GM23248 (cell line): ENCODE data around the gene PIK3CB. TPM values are rescaled to one million over a fixed set of nuclear protein-coding genes. Genes with fewer than 3 reads are reported as not detected.
"Not testable (repeated sequence)": the region's sequence is repeated elsewhere in the genome, so short reads cannot be mapped to it uniquely, and the experiment has no call there.

ENCODE experiments used
- DNase-seq: peaks from one replicate; pipeline ENCODE4 v3.0.0-alpha.2; 2015
- H2AFZ ChIP-seq: fragments of 200-600 bp; sonication (generic); 2 replicates; pipeline ENCODE4 v1.6.1; 2016; ENCODE audit warnings: antibody characterized with exemption
- H3F3A ChIP-seq: fragments of 200-600 bp; sonication (generic); 2 replicates; pipeline ENCODE4 v1.6.1; 2016; ENCODE audit warnings: mild to moderate bottlenecking, antibody characterized with exemption, mixed run types; ENCODE audit not compliant: insufficient read depth
- H3K27ac ChIP-seq: fragments of 200-600 bp; sonication (generic); 2 replicates; pipeline ENCODE4 v1.5.1; 2016; ENCODE audit warnings: mild to moderate bottlenecking
- H3K27me3 ChIP-seq: fragments of 200-600 bp; sonication (generic); replicated peaks from 2 replicates; pipeline ENCODE4 v1.6.1; 2016; ENCODE audit warnings: mild to moderate bottlenecking; ENCODE audit not compliant: insufficient read depth
- H3K36me3 ChIP-seq: fragments of 200-600 bp; sonication (generic); 2 replicates; pipeline ENCODE4 v1.6.1; 2016; ENCODE audit warnings: low read depth, mild to moderate bottlenecking
- H3K4me1 ChIP-seq: fragments of 200-600 bp; sonication (generic); 2 replicates; pipeline ENCODE4 v1.6.1; 2016; ENCODE audit warnings: mild to moderate bottlenecking; ENCODE audit not compliant: insufficient read depth
- H3K4me2 ChIP-seq: fragments of 200-600 bp; sonication (generic); one replicate; pipeline ENCODE4 v1.6.1; 2016; ENCODE audit warnings: mild to moderate bottlenecking; ENCODE audit not compliant: unreplicated experiment
- H3K4me3 ChIP-seq: fragments of 200-600 bp; sonication (generic); 2 replicates; pipeline ENCODE4 v1.5.1; 2016; ENCODE audit warnings: mild to moderate bottlenecking
- H3K79me2 ChIP-seq: fragments of 200-600 bp; sonication (generic); 2 replicates; pipeline ENCODE4 v1.6.1; 2016; ENCODE audit warnings: mild to moderate bottlenecking; ENCODE audit not compliant: insufficient read depth
- H3K9ac ChIP-seq: fragments of 200-600 bp; sonication (generic); 2 replicates; pipeline ENCODE4 v1.6.1; 2016; ENCODE audit warnings: mild to moderate bottlenecking
- H3K9me2 ChIP-seq: fragments of 200-600 bp; sonication (generic); 2 replicates; pipeline ENCODE4 v1.6.1; 2016; ENCODE audit warnings: mixed run types, mild to moderate bottlenecking, moderate library complexity; ENCODE audit not compliant: insufficient read depth
- H3K9me3 ChIP-seq: fragments of 200-600 bp; sonication (generic); one replicate; pipeline ENCODE4 v1.6.1; 2017; ENCODE audit warnings: low read depth
- H4K20me1 ChIP-seq: fragments of 200-600 bp; sonication (generic); 2 replicates; pipeline ENCODE4 v1.6.0; 2016; ENCODE audit not compliant: insufficient read depth
- EZH2 ChIP-seq: fragments of 200-600 bp; sonication (generic); IDR thresholded peaks from 2 replicates; pipeline ENCODE4 v1.6.1; 2018; ENCODE audit warnings: antibody characterized with exemption, mild to moderate bottlenecking; ENCODE audit not compliant: insufficient read depth, poor library complexity, severe bottlenecking
- EZH2phosphoT487 ChIP-seq: fragments of 200-600 bp; sonication (generic); IDR thresholded peaks from 2 replicates; pipeline ENCODE4 v1.6.1; 2018; ENCODE audit warnings: antibody characterized with exemption, moderate library complexity, mild to moderate bottlenecking, low read depth; ENCODE audit not compliant: insufficient read depth
- WGBS, 2 experiments: methylation state at CpG; one replicate each; pipeline ENCODE4 v1.1.6; 2015 to 2017; ENCODE audit warnings: low lambda C conversion rate in 2 of 2, low coverage in 1 of 2; ENCODE audit errors: missing lambda C conversion rate in 2 of 2; 5-methylcytosine and 5-hydroxymethylcytosine counted together
- in situ Hi-C: fragments of 300-500 bp; cut with MboI; formaldehyde crosslinking; loops from 2 replicates; pipeline ENCODE4 v1.15.0; 2020
- polyA plus RNA-seq: library from polyadenylated mRNA; unstranded; fragments of >200 nt; fragmentation: Nextera tagmentation; extraction: Ambion mirVana; gene quantifications from 2 replicates; pipeline ENCODE4 v1.2.1, GENCODE V29; 2016
- total RNA-seq: library from RNA; depleted of rRNA; stranded (reverse); fragments of >200 nt; shearing (Covaris generic); gene quantifications from 2 replicates; pipeline ENCODE4 v1.2.3, GENCODE V29; 2014

The PIK3CB gene
- total and polyA plus RNA-seq, 2 experiments from 2014 or later: 4.8 to 6.4 TPM

- peak overlapping the region; percentile 86 for H3K4me3 ChIP-seq
- 0 out of 2 replicates have a peak, but pooled peaks cover 9% of the 10 kb centered on the region for H3F3A ChIP-seq
- in situ Hi-C loops: no loop called here
- H3K36me3 ChIP-seq: no peaks in the 10 kb centered on the region
- H3K9ac ChIP-seq: peak overlapping the region; percentile 94
- no peaks in the 10 kb centered on the region for H3K27me3 ChIP-seq
- peak overlapping the region; percentile 91 for H3K4me2 ChIP-seq
- peak overlapping the region; percentile 99 for H2AFZ ChIP-seq
- peaks cover 5% of the 10 kb centered on the region; the same call in 1 of the 2 replicates for H3K4me1 ChIP-seq
- DNase-seq: no peak
- no peaks in the 10 kb centered on the region for H3K9me3 ChIP-seq
- H3K27ac ChIP-seq: peak overlapping the region; percentile 88
- H4K20me1 ChIP-seq: no peaks in the 10 kb centered on the region
- H3K9me2 ChIP-seq: no peaks in the 10 kb centered on the region
- 22% methylated on average over 4 of the region's 4 CpGs for WGBS, 2 experiments
- peaks cover 25% of the 10 kb centered on the region for H3K79me2 ChIP-seq
- TF ChIP-seq EZH2phosphoT487 (no peak), EZH2 (no peak)
These were observed 649 bp upstream of the PIK3CB start for GRCh38 chr3:138835397-138835757.

DNA sequence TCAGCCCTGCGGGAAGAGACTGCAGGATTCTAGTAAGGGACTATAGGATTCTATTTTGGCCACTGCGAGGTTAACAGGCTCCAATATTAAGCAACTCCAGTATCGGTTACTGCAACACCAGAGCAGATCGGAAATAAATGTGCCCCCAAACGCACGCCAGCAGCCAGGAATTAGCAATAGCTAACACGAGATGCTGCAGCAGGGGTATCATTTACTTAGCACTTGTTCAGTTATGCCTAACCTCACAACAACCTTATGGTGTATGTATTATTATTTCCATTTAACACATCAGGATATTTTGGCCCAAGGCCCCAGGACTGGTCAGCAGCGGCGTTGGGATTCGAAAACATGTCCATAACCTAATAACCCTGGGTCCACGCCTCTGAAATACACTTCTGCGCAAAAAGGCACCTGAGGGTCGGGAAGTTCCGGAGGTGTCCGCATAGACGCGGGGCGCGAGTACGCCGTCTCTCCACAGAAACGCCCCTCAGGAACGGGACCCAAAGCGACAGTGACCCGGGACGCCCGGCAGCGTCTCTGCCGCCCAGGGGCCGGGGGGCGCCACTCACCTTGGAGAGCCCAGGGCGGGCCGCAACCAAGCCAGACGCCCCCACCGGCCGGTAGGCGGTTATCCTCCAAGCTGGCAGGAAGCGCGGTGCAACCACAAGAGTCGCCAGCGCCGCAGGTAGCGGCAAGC, 681 bp downstream of the PIK3CB start:
- 0 out of 2 replicates have a peak, but pooled peaks cover 9% of the 10 kb centered on the region for H3F3A ChIP-seq
- in situ Hi-C loops: no loop called here
- no peak overlapping the region for H3K27ac ChIP-seq
- peak overlapping the region; percentile 86 for H3K4me2 ChIP-seq
- H2AFZ ChIP-seq: peak overlapping the region; percentile 99
- DNase-seq: peak; percentile 65
- no peaks in the 10 kb centered on the region for H3K9me3 ChIP-seq
- no peaks in the 10 kb centered on the region for H4K20me1 ChIP-seq
- H3K4me1 ChIP-seq: peaks cover 5% of the 10 kb centered on the region; the same call in 1 of the 2 replicates
- 1 to 2% methylated on average over 34 to 36 of the region's 43 CpGs for WGBS, 2 experiments
- no peaks in the 10 kb centered on the region for H3K27me3 ChIP-seq
- H3K9me2 ChIP-seq: no peaks in the 10 kb centered on the region
- peak overlapping the region; percentile 94 for H3K9ac ChIP-seq
- TF ChIP-seq EZH2: no peak
- no peak for TF ChIP-seq EZH2phosphoT487
- H3K79me2 ChIP-seq: peaks cover 39% of the 10 kb centered on the region
- no peaks in the 10 kb centered on the region for H3K36me3 ChIP-seq
- H3K4me3 ChIP-seq: peak overlapping the region; percentile 86

- H3K4me2 ChIP-seq, H3K4me1 ChIP-seq, in situ Hi-C loops, H3F3A ChIP-seq, H3K9ac ChIP-seq, H2AFZ ChIP-seq, H3K27me3 ChIP-seq, H3K4me3 ChIP-seq, H4K20me1 ChIP-seq, H3K36me3 ChIP-seq, H3K27ac ChIP-seq, DNase-seq, H3K9me2 ChIP-seq, H3K9me3 ChIP-seq: not testable (repeated sequence)
- H3K79me2 ChIP-seq: peaks cover 49% of the 10 kb centered on the region
- 98% methylated on average over 24 to 27 of the region's 27 CpGs for WGBS, 2 experiments
These were observed 2.2 kb downstream of the PIK3CB start for GRCh38 chr3:138832473-138833057.

DNA sequence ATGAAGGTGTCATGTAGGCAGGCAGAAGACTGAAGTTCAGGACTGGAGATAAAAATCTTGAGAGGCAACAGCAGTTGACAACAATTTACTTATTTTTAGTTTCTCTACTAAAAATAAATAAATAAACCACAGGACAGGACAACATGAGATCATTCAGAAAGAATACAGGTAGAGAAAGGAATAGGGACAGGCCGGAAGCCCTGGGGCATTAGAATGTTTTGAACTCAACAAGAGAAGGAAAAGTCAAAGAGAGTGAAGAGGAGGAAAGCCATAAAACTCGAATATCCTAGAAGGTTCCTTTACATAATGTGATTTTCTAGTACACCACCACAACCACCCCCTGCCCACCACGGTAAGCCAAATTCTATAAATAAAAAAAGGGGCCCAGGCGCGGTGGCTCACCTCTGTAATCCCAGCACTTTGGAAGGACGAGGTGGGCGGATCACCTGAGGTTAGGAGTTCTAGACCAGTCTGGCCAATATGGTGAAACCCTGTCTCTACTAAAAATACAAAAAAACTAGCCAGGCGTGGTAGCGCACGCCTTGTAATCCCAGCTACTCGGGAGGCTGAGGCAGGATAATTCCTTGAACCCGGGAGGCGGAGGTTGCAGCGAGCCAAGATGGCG, 4.7 kb downstream of the PIK3CB start:
- TF ChIP-seq EZH2phosphoT487: no peak
- TF ChIP-seq EZH2: no peak
- no peak overlapping the region for H2AFZ ChIP-seq
- in situ Hi-C loops: no loop called here
- H3K36me3 ChIP-seq: no peaks in the 10 kb centered on the region
- no peak overlapping the region for H3K4me2 ChIP-seq
- H3K79me2 ChIP-seq: peaks cover 55% of the 10 kb centered on the region
- no peaks in the 10 kb centered on the region for H3K9me2 ChIP-seq
- DNase-seq: no peak
- H3K9ac ChIP-seq: no peak overlapping the region
- no peak overlapping the region for H3K27ac ChIP-seq
- H3K4me1 ChIP-seq: no peaks in the 10 kb centered on the region
- H4K20me1 ChIP-seq: no peaks in the 10 kb centered on the region
- H3K27me3 ChIP-seq: no peaks in the 10 kb centered on the region
- 0 out of 2 replicates have a peak, but pooled peaks cover 9% of the 10 kb centered on the region for H3F3A ChIP-seq
- no peak overlapping the region for H3K4me3 ChIP-seq
- 94 to 95% methylated on average over 15 of the region's 15 CpGs for WGBS, 2 experiments
- no peaks in the 10 kb centered on the region for H3K9me3 ChIP-seq
